ENCODE data around the gene MAPK10. TPM values are rescaled to one million over a fixed set of nuclear protein-coding genes. Genes with fewer than 3 reads are reported as not detected.

MAPK10 gene
- total RNA-seq, 1 experiment from 2014 or later = 6.8 TPM

- no TSS peak for BruUV-seq (replicated peaks)
- TF ChIP-seq CTCF (conservative IDR thresholded peaks at IDR 0.05; ENCODE audit: low read depth, low read length) (no peak), EZH2 (IDR thresholded peaks at IDR 0.05; ENCODE audit: borderline replicate concordance, low read depth, low read length, poor library complexity, severe bottlenecking) (no peak)
- no peak overlapping the region for H3K27ac ChIP-seq (ENCODE audit: low read depth, low read length, poor library complexity, severe bottlenecking)
- ChIA-PET POLR2A (ENCODE audit: low non-redundant PET) (no interaction called here), CTCF (no interaction called here)
- no peaks in the 10 kb centered on the region for H3K9me3 ChIP-seq (ENCODE audit: low read depth, low read length, poor library complexity, severe bottlenecking)
- no peaks in the 10 kb centered on the region for H3K4me1 ChIP-seq (ENCODE audit: insufficient read depth, low read length, poor library complexity, severe bottlenecking)
- no peaks in the 10 kb centered on the region for H3K27me3 ChIP-seq (replicated peaks; ENCODE audit: insufficient read depth, low read depth, low read length, poor library complexity)
- intact Hi-C loops (cut with micrococcal nuclease; ENCODE audit: unreplicated experiment) = no loop called here
- no peaks in the 10 kb centered on the region for H3K36me3 ChIP-seq (ENCODE audit: insufficient read depth, low read length, poor library complexity, severe bottlenecking)
- DNase-seq (ENCODE audit: low spot score) = no peak
- H3K4me3 ChIP-seq (ENCODE audit: low read depth, low read length, poor library complexity, severe bottlenecking) = no peak overlapping the region
Measured at GRCh38 chr4:86221002-86221401, 138.9 kb downstream of the MAPK10 start.

GRCh38 chr4:86220121-86220520 is 139.7 kb downstream of the MAPK10 start:
- Histone ChIP-seq H3K27ac (ENCODE audit: low read depth, low read length, poor library complexity, severe bottlenecking) (no peak overlapping the region), H3K4me3 (ENCODE audit: low read depth, low read length, poor library complexity, severe bottlenecking) (no peak overlapping the region), H3K4me1 (ENCODE audit: insufficient read depth, low read length, poor library complexity, severe bottlenecking) (no peaks in the 10 kb centered on the region), H3K36me3 (ENCODE audit: insufficient read depth, low read length, poor library complexity, severe bottlenecking) (no peaks in the 10 kb centered on the region), H3K9me3 (ENCODE audit: low read depth, low read length, poor library complexity, severe bottlenecking) (no peaks in the 10 kb centered on the region), H3K27me3 (replicated peaks; ENCODE audit: insufficient read depth, low read depth, low read length, poor library complexity) (no peaks in the 10 kb centered on the region)
- intact Hi-C loops (cut with micrococcal nuclease; ENCODE audit: unreplicated experiment) = no loop called here
- BruUV-seq (replicated peaks) = no TSS peak
- POLR2A ChIA-PET (ENCODE audit: low non-redundant PET) = no interaction called here
- TF ChIP-seq CTCF (conservative IDR thresholded peaks at IDR 0.05; ENCODE audit: low read depth, low read length) (no peak), EZH2 (IDR thresholded peaks at IDR 0.05; ENCODE audit: borderline replicate concordance, low read depth, low read length, poor library complexity, severe bottlenecking) (no peak)
- CTCF ChIA-PET = no interaction called here
- no peak for DNase-seq (ENCODE audit: low spot score)

GRCh38 chr4:86218746-86219473 is 140.9 kb downstream of the MAPK10 start:
- Histone ChIP-seq H3K4me1 (ENCODE audit: insufficient read depth, low read length, poor library complexity, severe bottlenecking) (no peaks in the 10 kb centered on the region), H3K4me3 (ENCODE audit: low read depth, low read length, poor library complexity, severe bottlenecking) (no peak overlapping the region), H3K36me3 (ENCODE audit: insufficient read depth, low read length, poor library complexity, severe bottlenecking) (no peaks in the 10 kb centered on the region), H3K27ac (ENCODE audit: low read depth, low read length, poor library complexity, severe bottlenecking) (no peak overlapping the region), H3K9me3 (ENCODE audit: low read depth, low read length, poor library complexity, severe bottlenecking) (no peaks in the 10 kb centered on the region), H3K27me3 (replicated peaks; ENCODE audit: insufficient read depth, low read depth, low read length, poor library complexity) (no peaks in the 10 kb centered on the region)
- ChIA-PET POLR2A (ENCODE audit: low non-redundant PET) (no interaction called here), CTCF (no interaction called here)
- BruUV-seq (replicated peaks) = no TSS peak
- TF ChIP-seq EZH2 (IDR thresholded peaks at IDR 0.05; ENCODE audit: borderline replicate concordance, low read depth, low read length, poor library complexity, severe bottlenecking) (no peak), CTCF (conservative IDR thresholded peaks at IDR 0.05; ENCODE audit: low read depth, low read length) (no peak)
- intact Hi-C loops (cut with micrococcal nuclease; ENCODE audit: unreplicated experiment) = no loop called here
- DNase-seq (ENCODE audit: low spot score) = no peak
